HuH-7 (cell line): ENCODE data around the gene EEF2K.
"Not testable (repeated sequence)": the region's sequence is repeated elsewhere in the genome, so short reads cannot be mapped to it uniquely, and the experiment has no call there.

ENCODE experiments used
- DNase-seq: peaks from one replicate; pipeline ENCODE4 v3.0.0; 2011; ENCODE audit warnings: low spot score

The EEF2K gene

GRCh38 chr16:22213236-22213635 lies 7.2 kb downstream of the EEF2K start:
- DNase-seq, result no peak

GRCh38 chr16:22213801-22214200 lies 7.7 kb downstream of the EEF2K start:
- DNase-seq, result no peak

- DNase-seq, result no peak
These were observed 8.3 kb downstream of the EEF2K start for GRCh38 chr16:22214402-22214801.

GRCh38 chr16:22214889-22215288 lies 8.8 kb downstream of the EEF2K start:
- no peak for DNase-seq

- DNase-seq, result no peak
These were observed 10.2 kb downstream of the EEF2K start for GRCh38 chr16:22216191-22216831.

GRCh38 chr16:22216832-22217225 lies 10.8 kb downstream of the EEF2K start:
- DNase-seq, result not testable (repeated sequence)

GRCh38 chr16:22217890-22218730 lies 12.0 kb downstream of the EEF2K start:
- DNase-seq, result no peak

- DNase-seq, result no peak
These were observed 13.5 kb downstream of the EEF2K start for GRCh38 chr16:22219389-22220068.

- no peak for DNase-seq
These were observed 14.0 kb downstream of the EEF2K start for GRCh38 chr16:22220069-22220440.

GRCh38 chr16:22220714-22221113 lies 14.6 kb downstream of the EEF2K start:
- DNase-seq, result no peak

- no peak for DNase-seq
These were observed 15.9 kb downstream of the EEF2K start for GRCh38 chr16:22222006-22222405.

- DNase-seq, result no peak
These were observed 16.9 kb downstream of the EEF2K start for GRCh38 chr16:22222998-22223397.

- no peak for DNase-seq
These were observed 19.0 kb downstream of the EEF2K start for GRCh38 chr16:22225060-22225459.

GRCh38 chr16:22229889-22230288 lies 23.8 kb downstream of the EEF2K start:
- DNase-seq, result no peak

- DNase-seq, result peak; percentile 73
These were observed 26.4 kb downstream of the EEF2K start for GRCh38 chr16:22232277-22233036.

- DNase-seq, result no peak
These were observed 26.9 kb downstream of the EEF2K start for GRCh38 chr16:22233037-22233372.

GRCh38 chr16:22235839-22236745 lies 30.0 kb downstream of the EEF2K start:
- no peak for DNase-seq

- DNase-seq, result no peak
These were observed 33.2 kb downstream of the EEF2K start for GRCh38 chr16:22239131-22239805.

- DNase-seq, result no peak
These were observed 34.1 kb downstream of the EEF2K start for GRCh38 chr16:22240023-22240710.

- DNase-seq, result no peak
These were observed 44.4 kb downstream of the EEF2K start for GRCh38 chr16:22250522-22250921.
